ENCODE measurements around the gene WWOX. TPM values are rescaled to one million over a fixed set of nuclear protein-coding genes. Genes with fewer than 3 reads are reported as not detected.

WWOX gene
- total RNA-seq, 5 donors from 2014 or later (not counting 1 experiment from before 2014, with no cell fraction given), result 21.2 to 26.0 (median 22.6) TPM

- no peak overlapping the region for H3K4me3 Mint-ChIP-seq
- DNase-seq, result no peak
- H3K4me1 Mint-ChIP-seq, result no peaks in the 10 kb centered on the region
- ATAC-seq (replicated peaks in 1 of 4), result no peak
- WGBS (ENCODE audit: insufficient coverage), result 82% methylated on average over 4 of the region's 10 CpGs
- H3K27ac Mint-ChIP-seq, result no peak overlapping the region
- Histone ChIP-seq H3K4me1 (ENCODE audit: control insufficient read depth in 1 of 2, extremely low read depth in 1 of 2, insufficient read depth in 2 of 2, low read length in 2 of 2) (no peaks in the 10 kb centered on the region), H3K9me3 (no peaks in the 10 kb centered on the region), H3K27me3 (replicated peaks in 1 of 2; ENCODE audit: control insufficient read depth in 2 of 2, extremely low read depth in 1 of 2, insufficient read depth in 2 of 2, low read length in 1 of 2) (no peaks in the 10 kb centered on the region), H3K27ac (ENCODE audit: low read length) (no peak overlapping the region), H3K4me3 (ENCODE audit: control insufficient read depth in 1 of 2, extremely low read depth in 1 of 2, low read length in 1 of 2) (no peak overlapping the region), H3K36me3 (ENCODE audit: control insufficient read depth in 2 of 2, extremely low read depth in 1 of 2, insufficient read depth in 1 of 2, low read length in 1 of 2) (no peaks in the 10 kb centered on the region)
- ChIA-PET CTCF (no interaction called here), POLR2A (no interaction called here)
- H3K27me3 Mint-ChIP-seq, result no peaks in the 10 kb centered on the region
- no peaks in the 10 kb centered on the region for H3K36me3 Mint-ChIP-seq
- no peaks in the 10 kb centered on the region for H3K9me3 Mint-ChIP-seq
Measured at GRCh38 chr16:78813661-78814311, 714.3 kb downstream of the WWOX start.

GRCh38 chr16:78815713-78816112, 716.3 kb downstream of the WWOX start:
- ChIA-PET CTCF (no interaction called here), POLR2A (interaction anchor here in 1 of 2 donors (0.6 kb wide), 1 partner anchor 1839 kb away, joined by 7 read pairs; no protein-coding TSS in a partner anchor)
- Mint-ChIP-seq H3K27ac (no peak overlapping the region), H3K9me3 (no peaks in the 10 kb centered on the region), H3K27me3 (no peaks in the 10 kb centered on the region), H3K36me3 (peaks cover 3% of the 10 kb centered on the region), H3K4me1 (no peaks in the 10 kb centered on the region), H3K4me3 (no peak overlapping the region)
- 88% methylated on average over 1 of the region's 2 CpGs for WGBS (ENCODE audit: insufficient coverage)
- H3K27me3 ChIP-seq (replicated peaks in 1 of 2; ENCODE audit: control insufficient read depth in 2 of 2, extremely low read depth in 1 of 2, insufficient read depth in 2 of 2, low read length in 1 of 2), result no peaks in the 10 kb centered on the region
- H3K4me1 ChIP-seq (ENCODE audit: control insufficient read depth in 1 of 2, extremely low read depth in 1 of 2, insufficient read depth in 2 of 2, low read length in 2 of 2), result no peaks in the 10 kb centered on the region
- DNase-seq, result no peak
- no peaks in the 10 kb centered on the region for H3K36me3 ChIP-seq (ENCODE audit: control insufficient read depth in 2 of 2, extremely low read depth in 1 of 2, insufficient read depth in 1 of 2, low read length in 1 of 2)
- H3K4me3 ChIP-seq (ENCODE audit: control insufficient read depth in 1 of 2, extremely low read depth in 1 of 2, low read length in 1 of 2), result no peak overlapping the region
- H3K9me3 ChIP-seq, result no peaks in the 10 kb centered on the region
- ATAC-seq (replicated peaks in 1 of 4), result no peak
- H3K27ac ChIP-seq (ENCODE audit: low read length), result no peak overlapping the region

GRCh38 chr16:78816499-78817195, 717.2 kb downstream of the WWOX start:
- Mint-ChIP-seq H3K36me3 (peaks cover 3% of the 10 kb centered on the region), H3K4me1 (no peaks in the 10 kb centered on the region), H3K27me3 (no peaks in the 10 kb centered on the region), H3K4me3 (no peak overlapping the region), H3K9me3 (no peaks in the 10 kb centered on the region), H3K27ac (no peak overlapping the region)
- CTCF ChIA-PET, result no interaction called here
- Histone ChIP-seq H3K27ac (ENCODE audit: low read length) (no peak overlapping the region), H3K4me1 (ENCODE audit: control insufficient read depth in 1 of 2, extremely low read depth in 1 of 2, insufficient read depth in 2 of 2, low read length in 2 of 2) (no peaks in the 10 kb centered on the region), H3K4me3 (ENCODE audit: control insufficient read depth in 1 of 2, extremely low read depth in 1 of 2, low read length in 1 of 2) (no peak overlapping the region), H3K27me3 (replicated peaks in 1 of 2; ENCODE audit: control insufficient read depth in 2 of 2, extremely low read depth in 1 of 2, insufficient read depth in 2 of 2, low read length in 1 of 2) (no peaks in the 10 kb centered on the region), H3K9me3 (no peaks in the 10 kb centered on the region), H3K36me3 (ENCODE audit: control insufficient read depth in 2 of 2, extremely low read depth in 1 of 2, insufficient read depth in 1 of 2, low read length in 1 of 2) (no peaks in the 10 kb centered on the region)
- ATAC-seq (replicated peaks in 1 of 4) (no peak), DNase-seq (no peak)
- WGBS (ENCODE audit: insufficient coverage), result no CpG with 5 or more reads among the region's 2 CpGs
- POLR2A ChIA-PET, result interaction anchor here in 1 of 2 donors (0.6 kb wide), 1 partner anchor 1838 kb away, joined by 7 read pairs; no protein-coding TSS in a partner anchor

GRCh38 chr16:78817200-78817739, 717.8 kb downstream of the WWOX start:
- ATAC-seq (replicated peaks in 1 of 4) (no peak), DNase-seq (no peak)
- Mint-ChIP-seq H3K27ac (no peak overlapping the region), H3K27me3 (no peaks in the 10 kb centered on the region), H3K4me3 (no peak overlapping the region), H3K36me3 (peaks cover 3% of the 10 kb centered on the region), H3K4me1 (no peaks in the 10 kb centered on the region), H3K9me3 (no peaks in the 10 kb centered on the region)
- Histone ChIP-seq H3K27ac (ENCODE audit: low read length) (no peak overlapping the region), H3K4me3 (ENCODE audit: control insufficient read depth in 1 of 2, extremely low read depth in 1 of 2, low read length in 1 of 2) (no peak overlapping the region), H3K9me3 (no peaks in the 10 kb centered on the region), H3K4me1 (ENCODE audit: control insufficient read depth in 1 of 2, extremely low read depth in 1 of 2, insufficient read depth in 2 of 2, low read length in 2 of 2) (no peaks in the 10 kb centered on the region), H3K27me3 (replicated peaks in 1 of 2; ENCODE audit: control insufficient read depth in 2 of 2, extremely low read depth in 1 of 2, insufficient read depth in 2 of 2, low read length in 1 of 2) (no peaks in the 10 kb centered on the region), H3K36me3 (ENCODE audit: control insufficient read depth in 2 of 2, extremely low read depth in 1 of 2, insufficient read depth in 1 of 2, low read length in 1 of 2) (no peaks in the 10 kb centered on the region)
- WGBS (ENCODE audit: insufficient coverage), result 94% methylated on average over 2 of the region's 6 CpGs
- ChIA-PET POLR2A (no interaction called here), CTCF (no interaction called here)

- no peak for DNase-seq
- H3K4me1 ChIP-seq (ENCODE audit: control insufficient read depth in 1 of 2, extremely low read depth in 1 of 2, insufficient read depth in 2 of 2, low read length in 2 of 2), result no peaks in the 10 kb centered on the region
- no peaks in the 10 kb centered on the region for H3K9me3 Mint-ChIP-seq
- ChIA-PET CTCF (no interaction called here), POLR2A (interaction anchor here in 1 of 2 donors (0.6 kb wide), 1 partner anchor 154 kb away, joined by 3 read pairs; no protein-coding TSS in a partner anchor)
- peaks cover 15% of the 10 kb centered on the region for H3K36me3 Mint-ChIP-seq
- no peaks in the 10 kb centered on the region for H3K27me3 ChIP-seq (replicated peaks in 1 of 2; ENCODE audit: control insufficient read depth in 2 of 2, extremely low read depth in 1 of 2, insufficient read depth in 2 of 2, low read length in 1 of 2)
- no CpG with 5 or more reads among the region's 3 CpGs for WGBS (ENCODE audit: insufficient coverage)
- no peaks in the 10 kb centered on the region for H3K36me3 ChIP-seq (ENCODE audit: control insufficient read depth in 2 of 2, extremely low read depth in 1 of 2, insufficient read depth in 1 of 2, low read length in 1 of 2)
- ATAC-seq (replicated peaks in 1 of 4), result no peak
- no peaks in the 10 kb centered on the region for H3K27me3 Mint-ChIP-seq
- no peaks in the 10 kb centered on the region for H3K4me1 Mint-ChIP-seq
- no peak overlapping the region for H3K4me3 ChIP-seq (ENCODE audit: control insufficient read depth in 1 of 2, extremely low read depth in 1 of 2, low read length in 1 of 2)
- no peaks in the 10 kb centered on the region for H3K9me3 ChIP-seq
- no peak overlapping the region for H3K27ac Mint-ChIP-seq
- no peak overlapping the region for H3K27ac ChIP-seq (ENCODE audit: low read length)
- no peak overlapping the region for H3K4me3 Mint-ChIP-seq
Measured at GRCh38 chr16:78821335-78821734, 721.9 kb downstream of the WWOX start.

- ChIA-PET POLR2A (interaction anchor here in 1 of 2 donors (0.6 kb wide), 1 partner anchor 74 kb away, joined by 4 read pairs; no protein-coding TSS in a partner anchor), CTCF (no interaction called here)
- Histone ChIP-seq H3K9me3 (no peaks in the 10 kb centered on the region), H3K36me3 (ENCODE audit: control insufficient read depth in 2 of 2, extremely low read depth in 1 of 2, insufficient read depth in 1 of 2, low read length in 1 of 2) (no peaks in the 10 kb centered on the region), H3K27ac (ENCODE audit: low read length) (no peak overlapping the region), H3K4me1 (ENCODE audit: control insufficient read depth in 1 of 2, extremely low read depth in 1 of 2, insufficient read depth in 2 of 2, low read length in 2 of 2) (no peaks in the 10 kb centered on the region), H3K4me3 (ENCODE audit: control insufficient read depth in 1 of 2, extremely low read depth in 1 of 2, low read length in 1 of 2) (no peak overlapping the region), H3K27me3 (replicated peaks in 1 of 2; ENCODE audit: control insufficient read depth in 2 of 2, extremely low read depth in 1 of 2, insufficient read depth in 2 of 2, low read length in 1 of 2) (no peaks in the 10 kb centered on the region)
- no peaks in the 10 kb centered on the region for H3K4me1 Mint-ChIP-seq
- no CpG with 5 or more reads among the region's 2 CpGs for WGBS (ENCODE audit: insufficient coverage)
- H3K4me3 Mint-ChIP-seq, result no peak overlapping the region
- H3K9me3 Mint-ChIP-seq, result no peaks in the 10 kb centered on the region
- no peaks in the 10 kb centered on the region for H3K27me3 Mint-ChIP-seq
- no peak for DNase-seq
- H3K27ac Mint-ChIP-seq, result no peak overlapping the region
- peaks cover 15% of the 10 kb centered on the region for H3K36me3 Mint-ChIP-seq
- no peak for ATAC-seq (replicated peaks in 1 of 4)
Measured at GRCh38 chr16:78822509-78822908, 723.1 kb downstream of the WWOX start.
